ENCODE data around the gene GBX1. TPM values are rescaled to one million over a fixed set of nuclear protein-coding genes. Genes with fewer than 3 reads are reported as not detected.

The GBX1 gene
- total RNA-seq, 1 experiment from 2014 or later = not detected

- H3K23me2 ChIP-seq (ENCODE audit: insufficient read length, low read depth, low read length, poor library complexity, severe bottlenecking) = peaks cover 10% of the 10 kb centered on the region
- H3K4me2 ChIP-seq (ENCODE audit: insufficient read depth, insufficient read length, low read length) = peak overlapping the region; percentile 25
- Mint-ChIP-seq H3K27ac (no peak overlapping the region), H3K4me1 (peaks cover 8 to 13% of the 10 kb centered on the region in 2 experiments; a peak in 3 of 4 replicates), H3K4me3 (peak overlapping the region; percentile 52 to 74), H3K36me3 (ENCODE audit: insufficient read depth in 1 of 3, low read depth in 3 of 3) (no peaks in the 10 kb centered on the region; a peak in 1 of 7 replicates), H3K27me3 (ENCODE audit: low read depth) (peaks cover 37% of the 10 kb centered on the region), H3K9me3 (no peaks in the 10 kb centered on the region)
- no peak overlapping the region for H3K23ac ChIP-seq (ENCODE audit: insufficient read length, low read depth, low read length)
- no peak overlapping the region; the same call in 1 of the 2 replicates for H2BK15ac ChIP-seq (ENCODE audit: low read depth, low read length)
- no peak overlapping the region for H3K56ac ChIP-seq (ENCODE audit: insufficient read length, low read depth, low read length)
- no peak overlapping the region for H3T11ph ChIP-seq (ENCODE audit: low read length)
- no peaks in the 10 kb centered on the region for H3K79me1 ChIP-seq (ENCODE audit: insufficient read depth, low read depth, low read length, poor library complexity, severe bottlenecking)
- H3K4me1 ChIP-seq (ENCODE audit: insufficient read depth, low read length) = no peaks in the 10 kb centered on the region
- no peaks in the 10 kb centered on the region for H3K9me3 ChIP-seq (ENCODE audit: control insufficient read depth, low read depth, low read length)
- no peak overlapping the region for H3K18ac ChIP-seq (ENCODE audit: insufficient read length, low read depth, low read length)
- no peaks in the 10 kb centered on the region for H4K20me1 ChIP-seq (ENCODE audit: control insufficient read depth, insufficient read depth, insufficient read length)
- TF ChIP-seq CTCF (conservative IDR thresholded peaks at IDR 0.05) = no peak
- H2BK5ac ChIP-seq (ENCODE audit: insufficient read length, low read length) = no peak overlapping the region
- H2AK5ac ChIP-seq (ENCODE audit: insufficient read length, low read length) = no peak overlapping the region
- H3K9ac ChIP-seq (ENCODE audit: extremely low read depth, insufficient read length, low read length) = no peak overlapping the region
- H3K27me3 ChIP-seq (ENCODE audit: insufficient read depth, low read length) = peaks cover 45% of the 10 kb centered on the region
- no peaks in the 10 kb centered on the region for H3K79me2 ChIP-seq (ENCODE audit: insufficient read depth, low read length)
- H3K27ac ChIP-seq (ENCODE audit: insufficient read length, low read depth, low read length) = no peak overlapping the region
- H3K4ac ChIP-seq (ENCODE audit: low read depth, low read length) = no peak overlapping the region
- DNase-seq = no peak
- no CpG with 5 or more reads among the region's 31 CpGs for WGBS (ENCODE audit: extremely low coverage, insufficient read length, low lambda C conversion rate)
- no peak overlapping the region for H2AFZ ChIP-seq (ENCODE audit: low read length)
- H3K14ac ChIP-seq (ENCODE audit: insufficient read depth, low read length) = no peak overlapping the region; the same call in 1 of the 2 replicates
- H4K8ac ChIP-seq (replicated peaks; ENCODE audit: insufficient read length, low read depth, low read length) = no peak overlapping the region
- no peak overlapping the region for H4K91ac ChIP-seq (ENCODE audit: insufficient read length, low read depth, low read length)
- H2BK20ac ChIP-seq (ENCODE audit: low read depth, low read length, poor library complexity, severe bottlenecking) = no peak overlapping the region
- no peak overlapping the region for H2BK120ac ChIP-seq (ENCODE audit: low read depth, low read length, poor library complexity, severe bottlenecking)
- no peak overlapping the region for H2BK12ac ChIP-seq (ENCODE audit: insufficient read length, low read depth, low read length)
- H4K5ac ChIP-seq (ENCODE audit: insufficient read length, low read depth, low read length) = no peak overlapping the region
Measured at GRCh38 chr7:151166629-151167196, 781 bp downstream of the GBX1 start.
